ENCODE data around the gene COL16A1.

The COL16A1 gene

DNA sequence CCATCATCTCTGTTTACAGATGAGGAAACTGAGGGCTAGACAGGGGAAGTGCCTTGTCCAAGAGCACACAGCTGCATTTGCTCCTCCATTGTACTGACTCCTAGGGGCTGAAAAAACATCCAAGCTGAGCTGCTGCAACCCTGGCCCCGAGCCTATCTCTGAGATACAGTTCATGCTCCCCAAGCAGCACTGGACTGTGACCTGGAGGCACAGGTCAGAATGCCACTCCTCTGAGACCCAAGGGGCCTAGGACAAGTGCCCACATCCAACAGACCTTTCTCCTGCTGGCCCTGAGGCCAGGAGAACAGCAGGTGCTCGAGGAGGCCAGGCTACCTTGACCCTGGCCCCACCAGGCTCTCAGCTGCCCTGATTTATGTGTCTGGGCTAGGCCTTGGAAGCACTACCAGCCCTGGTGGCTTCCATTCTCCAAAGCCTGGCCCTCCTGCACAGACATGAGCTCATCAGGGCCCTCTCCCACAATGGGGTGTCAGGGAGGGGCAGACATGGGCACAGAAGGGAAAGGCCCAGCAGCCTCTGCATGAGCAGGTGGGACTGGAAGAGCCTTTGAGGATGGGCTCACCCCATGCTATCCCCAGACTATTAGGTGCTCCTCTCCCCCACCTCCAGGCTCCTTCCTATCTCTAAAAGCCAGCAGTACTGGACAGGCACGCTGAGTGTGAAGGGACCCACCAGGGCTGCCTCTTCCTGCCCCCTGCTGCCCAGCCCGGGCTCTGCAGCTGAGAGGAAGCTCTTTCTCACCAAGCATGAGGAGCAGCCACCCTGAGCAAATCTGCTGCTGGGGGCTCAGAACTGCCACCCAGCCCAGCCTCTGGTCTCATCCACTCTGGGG lies 41.5 kb upstream of the COL16A1 start (continued):
- TF ChIP-seq, protein P1, sequence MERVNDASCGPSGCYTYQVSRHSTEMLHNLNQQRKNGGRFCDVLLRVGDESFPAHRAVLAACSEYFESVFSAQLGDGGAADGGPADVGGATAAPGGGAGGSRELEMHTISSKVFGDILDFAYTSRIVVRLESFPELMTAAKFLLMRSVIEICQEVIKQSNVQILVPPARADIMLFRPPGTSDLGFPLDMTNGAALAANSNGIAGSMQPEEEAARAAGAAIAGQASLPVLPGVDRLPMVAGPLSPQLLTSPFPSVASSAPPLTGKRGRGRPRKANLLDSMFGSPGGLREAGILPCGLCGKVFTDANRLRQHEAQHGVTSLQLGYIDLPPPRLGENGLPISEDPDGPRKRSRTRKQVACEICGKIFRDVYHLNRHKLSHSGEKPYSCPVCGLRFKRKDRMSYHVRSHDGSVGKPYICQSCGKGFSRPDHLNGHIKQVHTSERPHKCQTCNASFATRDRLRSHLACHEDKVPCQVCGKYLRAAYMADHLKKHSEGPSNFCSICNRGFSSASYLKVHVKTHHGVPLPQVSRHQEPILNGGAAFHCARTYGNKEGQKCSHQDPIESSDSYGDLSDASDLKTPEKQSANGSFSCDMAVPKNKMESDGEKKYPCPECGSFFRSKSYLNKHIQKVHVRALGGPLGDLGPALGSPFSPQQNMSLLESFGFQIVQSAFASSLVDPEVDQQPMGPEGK (tag by site-specific recombination; IDR thresholded peaks at IDR 0.05) = peak; percentile 48; the same call in 1 of the 2 replicates
- TF ChIP-seq ZFP69B (tag by site-specific recombination; IDR thresholded peaks at IDR 0.05) (peak; percentile 98), ZSCAN30 (tag by site-specific recombination; IDR thresholded peaks at IDR 0.05) (no peak), ZNF776 (tag by site-specific recombination; IDR thresholded peaks at IDR 0.05; ENCODE audit: borderline replicate concordance) (no peak), ZIC2 (tag by site-specific recombination; IDR thresholded peaks at IDR 0.05) (peak; percentile 91), ZSCAN23 (tag by site-specific recombination; IDR thresholded peaks at IDR 0.05) (no peak), ZNF621 (tag by site-specific recombination; IDR thresholded peaks at IDR 0.05) (no peak), ZNF2 (tag by site-specific recombination; IDR thresholded peaks at IDR 0.05) (no peak), ZNF654 (tag by site-specific recombination; IDR thresholded peaks at IDR 0.05; ENCODE audit: low read depth) (no peak), ZBTB17 (tag by site-specific recombination; IDR thresholded peaks at IDR 0.05) (peak; percentile 35; the same call in 1 of the 2 replicates), ZNF140 (tag by site-specific recombination; IDR thresholded peaks at IDR 0.05) (no peak), GLIS2 (tag by site-specific recombination; IDR thresholded peaks at IDR 0.05) (peak; percentile 63; the same call in 1 of the 2 replicates)
- TF ChIP-seq, protein P2, sequence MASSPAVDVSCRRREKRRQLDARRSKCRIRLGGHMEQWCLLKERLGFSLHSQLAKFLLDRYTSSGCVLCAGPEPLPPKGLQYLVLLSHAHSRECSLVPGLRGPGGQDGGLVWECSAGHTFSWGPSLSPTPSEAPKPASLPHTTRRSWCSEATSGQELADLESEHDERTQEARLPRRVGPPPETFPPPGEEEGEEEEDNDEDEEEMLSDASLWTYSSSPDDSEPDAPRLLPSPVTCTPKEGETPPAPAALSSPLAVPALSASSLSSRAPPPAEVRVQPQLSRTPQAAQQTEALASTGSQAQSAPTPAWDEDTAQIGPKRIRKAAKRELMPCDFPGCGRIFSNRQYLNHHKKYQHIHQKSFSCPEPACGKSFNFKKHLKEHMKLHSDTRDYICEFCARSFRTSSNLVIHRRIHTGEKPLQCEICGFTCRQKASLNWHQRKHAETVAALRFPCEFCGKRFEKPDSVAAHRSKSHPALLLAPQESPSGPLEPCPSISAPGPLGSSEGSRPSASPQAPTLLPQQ (tag by site-specific recombination; IDR thresholded peaks at IDR 0.05) = peak; percentile 98
- TF ChIP-seq, protein P3, sequence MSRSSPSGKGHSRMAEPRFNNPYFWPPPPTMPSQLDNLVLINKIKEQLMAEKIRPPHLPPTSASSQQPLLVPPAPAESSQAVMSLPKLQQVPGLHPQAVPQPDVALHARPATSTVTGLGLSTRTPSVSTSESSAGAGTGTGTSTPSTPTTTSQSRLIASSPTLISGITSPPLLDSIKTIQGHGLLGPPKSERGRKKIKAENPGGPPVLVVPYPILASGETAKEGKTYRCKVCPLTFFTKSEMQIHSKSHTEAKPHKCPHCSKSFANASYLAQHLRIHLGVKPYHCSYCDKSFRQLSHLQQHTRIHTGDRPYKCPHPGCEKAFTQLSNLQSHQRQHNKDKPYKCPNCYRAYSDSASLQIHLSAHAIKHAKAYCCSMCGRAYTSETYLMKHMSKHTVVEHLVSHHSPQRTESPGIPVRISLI (tag by site-specific recombination; IDR thresholded peaks at IDR 0.05) = no peak
- TF ChIP-seq, protein P4, sequence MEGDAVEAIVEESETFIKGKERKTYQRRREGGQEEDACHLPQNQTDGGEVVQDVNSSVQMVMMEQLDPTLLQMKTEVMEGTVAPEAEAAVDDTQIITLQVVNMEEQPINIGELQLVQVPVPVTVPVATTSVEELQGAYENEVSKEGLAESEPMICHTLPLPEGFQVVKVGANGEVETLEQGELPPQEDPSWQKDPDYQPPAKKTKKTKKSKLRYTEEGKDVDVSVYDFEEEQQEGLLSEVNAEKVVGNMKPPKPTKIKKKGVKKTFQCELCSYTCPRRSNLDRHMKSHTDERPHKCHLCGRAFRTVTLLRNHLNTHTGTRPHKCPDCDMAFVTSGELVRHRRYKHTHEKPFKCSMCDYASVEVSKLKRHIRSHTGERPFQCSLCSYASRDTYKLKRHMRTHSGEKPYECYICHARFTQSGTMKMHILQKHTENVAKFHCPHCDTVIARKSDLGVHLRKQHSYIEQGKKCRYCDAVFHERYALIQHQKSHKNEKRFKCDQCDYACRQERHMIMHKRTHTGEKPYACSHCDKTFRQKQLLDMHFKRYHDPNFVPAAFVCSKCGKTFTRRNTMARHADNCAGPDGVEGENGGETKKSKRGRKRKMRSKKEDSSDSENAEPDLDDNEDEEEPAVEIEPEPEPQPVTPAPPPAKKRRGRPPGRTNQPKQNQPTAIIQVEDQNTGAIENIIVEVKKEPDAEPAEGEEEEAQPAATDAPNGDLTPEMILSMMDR (tag by site-specific recombination; IDR thresholded peaks at IDR 0.05) = peak; percentile 60
- TF ChIP-seq, protein P5, sequence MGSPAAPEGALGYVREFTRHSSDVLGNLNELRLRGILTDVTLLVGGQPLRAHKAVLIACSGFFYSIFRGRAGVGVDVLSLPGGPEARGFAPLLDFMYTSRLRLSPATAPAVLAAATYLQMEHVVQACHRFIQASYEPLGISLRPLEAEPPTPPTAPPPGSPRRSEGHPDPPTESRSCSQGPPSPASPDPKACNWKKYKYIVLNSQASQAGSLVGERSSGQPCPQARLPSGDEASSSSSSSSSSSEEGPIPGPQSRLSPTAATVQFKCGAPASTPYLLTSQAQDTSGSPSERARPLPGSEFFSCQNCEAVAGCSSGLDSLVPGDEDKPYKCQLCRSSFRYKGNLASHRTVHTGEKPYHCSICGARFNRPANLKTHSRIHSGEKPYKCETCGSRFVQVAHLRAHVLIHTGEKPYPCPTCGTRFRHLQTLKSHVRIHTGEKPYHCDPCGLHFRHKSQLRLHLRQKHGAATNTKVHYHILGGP (tag by site-specific recombination; IDR thresholded peaks at IDR 0.05) = no peak
- TF ChIP-seq, protein P6, sequence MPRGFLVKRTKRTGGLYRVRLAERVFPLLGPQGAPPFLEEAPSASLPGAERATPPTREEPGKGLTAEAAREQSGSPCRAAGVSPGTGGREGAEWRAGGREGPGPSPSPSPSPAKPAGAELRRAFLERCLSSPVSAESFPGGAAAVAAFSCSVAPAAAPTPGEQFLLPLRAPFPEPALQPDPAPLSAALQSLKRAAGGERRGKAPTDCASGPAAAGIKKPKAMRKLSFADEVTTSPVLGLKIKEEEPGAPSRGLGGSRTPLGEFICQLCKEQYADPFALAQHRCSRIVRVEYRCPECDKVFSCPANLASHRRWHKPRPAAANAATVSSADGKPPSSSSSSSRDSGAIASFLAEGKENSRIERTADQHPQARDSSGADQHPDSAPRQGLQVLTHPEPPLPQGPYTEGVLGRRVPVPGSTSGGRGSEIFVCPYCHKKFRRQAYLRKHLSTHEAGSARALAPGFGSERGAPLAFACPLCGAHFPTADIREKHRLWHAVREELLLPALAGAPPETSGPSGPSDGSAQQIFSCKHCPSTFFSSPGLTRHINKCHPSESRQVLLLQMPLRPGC (tag by site-specific recombination; IDR thresholded peaks at IDR 0.05) = no peak
